VCaP (cell line): ENCODE data around the gene E2F3.

Source experiments
- H3K27ac ChIP-seq: fragments of 450-650 bp; 2 replicates; pipeline ENCODE4 v1.5.1; 2017
- CTCF ChIP-seq: fragments of 450-650 bp; conservative IDR thresholded peaks from 2 replicates; pipeline ENCODE4 v1.5.1; 2017; ENCODE audit warnings: mild to moderate bottlenecking, moderate library complexity

Gene E2F3

GRCh38 chr6:20365456-20365855, 36.2 kb upstream of the E2F3 start:
- TF ChIP-seq CTCF, result no peak
- no peak overlapping the region for H3K27ac ChIP-seq

GRCh38 chr6:20366082-20366830, 35.4 kb upstream of the E2F3 start:
- no peak overlapping the region for H3K27ac ChIP-seq
- no peak for TF ChIP-seq CTCF

- H3K27ac ChIP-seq, result no peak overlapping the region
- TF ChIP-seq CTCF, result no peak
Measured at GRCh38 chr6:20367743-20368485, 33.8 kb upstream of the E2F3 start.

GRCh38 chr6:20370393-20370792, 31.3 kb upstream of the E2F3 start:
- TF ChIP-seq CTCF, result no peak
- H3K27ac ChIP-seq, result no peak overlapping the region

GRCh38 chr6:20370801-20371200, 30.9 kb upstream of the E2F3 start:
- H3K27ac ChIP-seq, result no peak overlapping the region
- TF ChIP-seq CTCF, result no peak

GRCh38 chr6:20375436-20375835, 26.2 kb upstream of the E2F3 start:
- no peak overlapping the region for H3K27ac ChIP-seq
- TF ChIP-seq CTCF, result no peak

GRCh38 chr6:20377623-20378265, 23.9 kb upstream of the E2F3 start:
- no peak for TF ChIP-seq CTCF
- no peak overlapping the region for H3K27ac ChIP-seq
